ENCODE measurements around the gene IKBKE.

Gene IKBKE

GRCh38 chr1:206472024-206472423 lies 1.7 kb downstream of the IKBKE start:
- peak overlapping the region; percentile 74 for H3K4me3 ChIP-seq (ENCODE audit: low read depth, low read length)
- DNase-seq (ENCODE audit: low read depth): no peak
- TF ChIP-seq, protein P1, sequence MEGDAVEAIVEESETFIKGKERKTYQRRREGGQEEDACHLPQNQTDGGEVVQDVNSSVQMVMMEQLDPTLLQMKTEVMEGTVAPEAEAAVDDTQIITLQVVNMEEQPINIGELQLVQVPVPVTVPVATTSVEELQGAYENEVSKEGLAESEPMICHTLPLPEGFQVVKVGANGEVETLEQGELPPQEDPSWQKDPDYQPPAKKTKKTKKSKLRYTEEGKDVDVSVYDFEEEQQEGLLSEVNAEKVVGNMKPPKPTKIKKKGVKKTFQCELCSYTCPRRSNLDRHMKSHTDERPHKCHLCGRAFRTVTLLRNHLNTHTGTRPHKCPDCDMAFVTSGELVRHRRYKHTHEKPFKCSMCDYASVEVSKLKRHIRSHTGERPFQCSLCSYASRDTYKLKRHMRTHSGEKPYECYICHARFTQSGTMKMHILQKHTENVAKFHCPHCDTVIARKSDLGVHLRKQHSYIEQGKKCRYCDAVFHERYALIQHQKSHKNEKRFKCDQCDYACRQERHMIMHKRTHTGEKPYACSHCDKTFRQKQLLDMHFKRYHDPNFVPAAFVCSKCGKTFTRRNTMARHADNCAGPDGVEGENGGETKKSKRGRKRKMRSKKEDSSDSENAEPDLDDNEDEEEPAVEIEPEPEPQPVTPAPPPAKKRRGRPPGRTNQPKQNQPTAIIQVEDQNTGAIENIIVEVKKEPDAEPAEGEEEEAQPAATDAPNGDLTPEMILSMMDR (IDR thresholded peaks at IDR 0.05; ENCODE audit: insufficient read depth, low read depth, low read length, missing control alignments): no peak

- TF ChIP-seq, protein P1 (IDR thresholded peaks at IDR 0.05; ENCODE audit: insufficient read depth, low read depth, low read length, missing control alignments): no peak
- DNase-seq (ENCODE audit: low read depth): peak; percentile 43
- peak overlapping the region; percentile 74 for H3K4me3 ChIP-seq (ENCODE audit: low read depth, low read length)
Observed at GRCh38 chr1:206472454-206472853, 2.2 kb downstream of the IKBKE start.

DNA sequence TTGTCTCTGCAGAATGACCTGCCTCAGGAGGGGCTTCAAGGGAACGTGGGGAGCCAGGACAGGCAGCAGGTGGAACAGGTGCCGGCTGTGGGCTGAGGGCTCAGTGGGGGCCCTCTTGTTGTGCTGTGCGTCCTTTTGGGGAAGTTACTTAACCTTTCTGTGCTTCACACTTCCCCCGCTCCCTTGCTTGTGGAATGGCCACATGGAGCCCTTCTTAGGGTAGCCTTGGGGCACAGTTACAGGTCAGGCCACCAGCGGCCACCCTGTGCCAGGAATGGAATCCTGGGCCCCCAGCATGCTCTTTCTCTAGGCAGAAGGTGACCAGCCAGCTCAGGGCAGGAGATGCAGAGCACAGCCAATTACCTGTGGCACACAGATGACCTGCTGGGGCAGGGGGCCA lies 2.6 kb downstream of the IKBKE start:
- no peak for DNase-seq (ENCODE audit: low read depth)
- no peak overlapping the region; the same call in 1 of the 2 replicates for H3K4me3 ChIP-seq (ENCODE audit: low read depth, low read length)
- TF ChIP-seq, protein P1 (IDR thresholded peaks at IDR 0.05; ENCODE audit: insufficient read depth, low read depth, low read length, missing control alignments): no peak

- DNase-seq (ENCODE audit: low read depth): no peak
- TF ChIP-seq, protein P1 (IDR thresholded peaks at IDR 0.05; ENCODE audit: insufficient read depth, low read depth, low read length, missing control alignments): no peak
- no peak overlapping the region for H3K4me3 ChIP-seq (ENCODE audit: low read depth, low read length)
Observed at GRCh38 chr1:206476058-206476457, 5.8 kb downstream of the IKBKE start.

DNA sequence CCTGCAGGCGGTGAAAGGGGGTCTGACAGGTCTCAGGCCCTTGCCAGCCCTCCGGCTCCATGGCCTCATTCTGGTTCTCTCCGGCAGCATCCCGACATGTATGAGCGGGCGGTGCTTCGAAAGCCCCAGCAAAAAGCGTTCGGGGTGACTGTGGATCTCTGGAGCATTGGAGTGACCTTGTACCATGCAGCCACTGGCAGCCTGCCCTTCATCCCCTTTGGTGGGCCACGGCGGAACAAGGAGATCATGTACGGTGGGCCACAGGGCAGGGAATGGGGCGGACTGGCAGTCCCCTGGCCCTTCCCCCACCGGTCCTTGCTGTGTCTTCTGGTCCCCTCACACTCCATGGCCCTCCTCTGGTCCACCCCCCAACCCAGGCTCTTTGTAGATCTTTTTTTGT lies 6.3 kb downstream of the IKBKE start:
- DNase-seq (ENCODE audit: low read depth): no peak
- TF ChIP-seq, protein P1 (IDR thresholded peaks at IDR 0.05; ENCODE audit: insufficient read depth, low read depth, low read length, missing control alignments): no peak
- H3K4me3 ChIP-seq (ENCODE audit: low read depth, low read length): no peak overlapping the region

DNA sequence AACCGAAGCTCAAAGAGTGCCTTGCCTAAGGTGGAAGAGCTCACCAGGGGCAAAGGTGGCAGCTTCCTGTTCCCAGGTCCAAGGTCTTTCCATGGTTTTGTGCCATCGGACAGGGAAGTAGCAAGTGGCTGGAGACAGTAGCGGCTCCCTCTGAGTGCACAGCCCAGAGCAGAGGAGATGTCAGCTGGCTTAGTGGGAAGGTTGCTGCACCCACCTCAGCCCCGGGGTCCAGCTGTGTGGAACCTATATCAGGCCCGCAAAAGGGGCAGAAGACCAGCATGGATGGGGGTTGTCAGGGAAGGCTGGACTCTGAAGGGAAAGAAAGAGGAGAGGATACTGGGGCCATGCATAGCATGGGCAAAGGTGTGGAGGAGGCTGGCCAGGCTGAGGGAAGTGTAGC lies 6.8 kb downstream of the IKBKE start:
- no peak overlapping the region for H3K4me3 ChIP-seq (ENCODE audit: low read depth, low read length)
- DNase-seq (ENCODE audit: low read depth): no peak
- TF ChIP-seq, protein P1 (IDR thresholded peaks at IDR 0.05; ENCODE audit: insufficient read depth, low read depth, low read length, missing control alignments): no peak

DNA sequence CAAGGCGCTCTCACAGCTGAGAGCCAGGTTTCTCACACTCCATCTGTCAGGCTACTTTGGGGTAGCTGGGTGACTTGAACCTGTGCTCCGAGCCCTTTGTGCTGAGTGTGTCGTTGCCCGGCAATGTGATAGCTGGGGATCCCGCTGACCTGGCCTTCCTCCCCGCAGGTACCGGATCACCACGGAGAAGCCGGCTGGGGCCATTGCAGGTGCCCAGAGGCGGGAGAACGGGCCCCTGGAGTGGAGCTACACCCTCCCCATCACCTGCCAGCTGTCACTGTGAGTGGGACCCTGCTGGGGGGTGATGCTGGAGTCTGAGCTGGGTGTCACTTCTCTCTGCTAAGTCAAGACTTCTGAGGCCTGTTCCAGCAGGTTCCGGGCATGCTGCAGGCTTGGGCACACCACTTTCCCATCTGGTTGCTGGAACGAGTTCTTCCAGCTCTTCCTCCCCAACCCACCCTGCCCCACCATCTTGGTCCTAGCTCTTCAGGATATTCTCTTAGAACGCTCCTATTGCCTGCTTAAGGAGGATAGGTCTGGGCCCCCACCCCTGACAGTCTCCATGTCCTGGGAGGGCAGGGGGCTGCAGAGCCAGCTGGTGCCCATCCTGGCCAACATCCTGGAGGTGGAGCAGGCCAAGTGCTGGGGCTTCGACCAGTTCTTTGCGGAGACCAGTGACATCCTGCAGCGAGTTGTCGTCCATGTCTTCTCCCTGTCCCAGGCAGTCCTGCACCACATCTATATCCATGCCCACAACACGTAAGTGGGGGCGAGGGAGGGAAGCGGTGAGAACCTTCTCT lies 7.5 kb downstream of the IKBKE start:
- H3K4me3 ChIP-seq (ENCODE audit: low read depth, low read length): no peak overlapping the region
- TF ChIP-seq, protein P1 (IDR thresholded peaks at IDR 0.05; ENCODE audit: insufficient read depth, low read depth, low read length, missing control alignments): no peak
- DNase-seq (ENCODE audit: low read depth): no peak

All from GM12865 (cell line).